HG03442 (cell line): Measurements from ENCODE around the gene ARID5B.
"Not testable (repeated sequence)": the region's sequence is repeated elsewhere in the genome, so short reads cannot be mapped to it uniquely, and the experiment has no call there.

Experiments
- ATAC-seq: cut with Tn5 transposase; IDR thresholded peaks from one replicate; pipeline ENCODE4 v1.9.1; 2021; ENCODE audit warnings: mild to moderate bottlenecking, moderate library complexity; ENCODE audit not compliant: unreplicated experiment

Gene ARID5B

DNA sequence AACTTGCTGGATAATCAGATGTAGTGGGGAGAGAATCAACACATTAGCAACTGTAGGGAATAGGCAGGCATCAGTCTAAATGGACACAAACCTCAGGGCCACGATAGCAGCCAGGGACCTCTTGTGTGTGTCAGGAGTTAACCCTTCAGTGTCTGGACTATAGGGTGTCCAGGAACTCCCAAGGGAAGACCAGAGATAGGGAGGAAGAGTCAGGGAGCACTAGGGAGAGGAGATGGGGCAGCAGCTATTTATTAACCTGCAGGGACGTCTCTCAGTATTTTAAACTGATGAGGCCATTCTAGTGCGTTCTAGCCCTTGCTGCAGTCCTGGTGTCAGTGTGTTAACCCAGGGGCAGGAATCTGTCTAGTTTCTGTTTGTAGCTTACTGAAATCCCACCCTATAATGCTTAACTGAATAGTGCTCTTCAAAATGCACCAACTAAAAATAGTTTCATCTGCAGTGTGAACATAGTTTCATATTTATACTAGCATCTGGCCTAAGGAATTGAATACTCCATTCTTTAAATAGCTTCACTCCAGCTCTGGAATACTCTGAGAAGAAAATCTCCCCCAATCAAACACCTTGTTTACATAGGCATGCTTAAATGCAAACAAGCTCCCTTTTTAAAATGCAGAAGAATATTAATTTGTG lies 62.7 kb downstream of the ARID5B start:
- ATAC-seq, result no peak

DNA sequence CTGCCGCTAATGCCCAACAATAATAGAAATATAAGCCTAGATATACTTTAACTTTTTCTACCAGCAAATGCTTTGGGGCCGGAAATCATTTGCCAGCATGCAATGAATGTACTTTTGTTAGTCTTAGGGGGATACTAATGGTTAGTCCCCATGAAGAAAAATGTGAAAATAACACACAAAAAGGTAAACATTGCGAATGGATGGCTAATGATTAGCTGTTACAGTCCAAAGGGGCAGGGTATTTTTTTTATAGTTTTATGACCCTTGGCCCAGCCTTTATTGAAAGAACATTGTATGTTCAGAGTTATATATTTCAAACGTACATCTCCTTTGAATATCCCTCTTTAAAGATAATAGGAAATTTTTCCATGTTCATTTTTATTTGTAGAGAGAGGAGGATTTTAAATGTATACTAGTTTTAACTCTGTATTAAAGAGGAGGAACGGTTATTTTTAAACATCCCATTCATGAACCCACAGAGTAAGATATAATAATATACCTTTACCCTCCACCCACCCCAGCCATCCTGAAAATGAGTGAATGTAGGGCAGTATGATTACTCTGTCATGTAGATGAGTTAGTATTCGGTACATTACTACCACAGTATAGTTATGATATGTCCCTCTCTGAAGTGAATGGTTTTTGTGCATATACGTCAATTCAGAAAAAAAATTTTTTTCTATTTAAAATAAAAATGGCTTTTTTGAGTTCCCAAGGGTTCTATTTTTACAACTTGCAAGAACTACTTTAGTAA lies 63.6 kb downstream of the ARID5B start:
- ATAC-seq, result no peak

DNA sequence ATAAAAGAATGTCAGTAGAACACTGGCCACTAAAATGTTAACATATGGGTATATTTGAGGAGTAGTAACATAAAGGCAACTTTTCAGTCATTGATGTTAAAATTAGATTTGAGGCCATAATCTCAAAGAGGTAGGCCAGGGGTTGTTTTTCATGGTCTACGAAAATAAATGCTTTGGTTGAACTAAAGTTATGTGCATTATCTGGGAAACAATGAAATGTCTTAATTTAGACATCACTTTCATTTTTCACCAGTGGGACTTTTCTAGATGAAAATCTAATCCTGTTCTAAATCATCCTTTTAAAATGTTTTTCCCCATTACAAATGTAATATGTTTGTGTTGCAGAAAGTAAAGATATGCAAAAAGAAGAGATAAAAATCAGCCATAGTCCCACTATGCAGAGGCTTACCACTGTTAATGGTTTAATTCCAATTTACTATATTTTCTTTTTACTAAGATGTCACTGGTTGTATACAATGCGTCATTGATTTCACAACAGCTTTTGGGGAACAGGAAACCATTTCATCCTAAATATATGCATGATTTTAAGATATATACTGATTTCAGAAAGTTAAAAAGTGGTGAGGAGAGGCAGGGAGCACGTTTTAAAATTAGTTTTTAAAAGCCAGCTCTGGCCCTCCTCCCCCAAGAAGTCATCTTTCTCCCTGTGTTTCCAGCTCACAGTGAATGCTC lies 64.3 kb downstream of the ARID5B start:
- no peak for ATAC-seq

DNA sequence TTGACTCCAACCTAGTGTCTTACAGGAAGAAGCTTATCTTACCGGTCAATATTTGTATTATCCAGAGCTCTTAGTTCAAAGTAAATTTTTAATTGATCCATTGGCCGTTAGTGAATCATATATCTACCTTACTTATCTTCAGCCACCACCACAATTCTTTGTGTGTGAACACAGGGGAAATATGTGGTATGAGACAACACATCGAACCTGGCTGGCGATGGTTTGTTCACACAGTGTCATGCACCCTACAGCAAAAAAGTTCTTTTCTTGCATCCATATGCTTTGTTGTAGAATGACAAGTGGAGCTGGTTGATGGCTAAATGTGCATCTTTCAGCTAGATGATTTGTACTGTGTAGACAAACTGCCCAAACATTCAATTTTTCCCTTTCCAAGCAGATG lies 65.8 kb downstream of the ARID5B start:
- ATAC-seq, result no peak

DNA sequence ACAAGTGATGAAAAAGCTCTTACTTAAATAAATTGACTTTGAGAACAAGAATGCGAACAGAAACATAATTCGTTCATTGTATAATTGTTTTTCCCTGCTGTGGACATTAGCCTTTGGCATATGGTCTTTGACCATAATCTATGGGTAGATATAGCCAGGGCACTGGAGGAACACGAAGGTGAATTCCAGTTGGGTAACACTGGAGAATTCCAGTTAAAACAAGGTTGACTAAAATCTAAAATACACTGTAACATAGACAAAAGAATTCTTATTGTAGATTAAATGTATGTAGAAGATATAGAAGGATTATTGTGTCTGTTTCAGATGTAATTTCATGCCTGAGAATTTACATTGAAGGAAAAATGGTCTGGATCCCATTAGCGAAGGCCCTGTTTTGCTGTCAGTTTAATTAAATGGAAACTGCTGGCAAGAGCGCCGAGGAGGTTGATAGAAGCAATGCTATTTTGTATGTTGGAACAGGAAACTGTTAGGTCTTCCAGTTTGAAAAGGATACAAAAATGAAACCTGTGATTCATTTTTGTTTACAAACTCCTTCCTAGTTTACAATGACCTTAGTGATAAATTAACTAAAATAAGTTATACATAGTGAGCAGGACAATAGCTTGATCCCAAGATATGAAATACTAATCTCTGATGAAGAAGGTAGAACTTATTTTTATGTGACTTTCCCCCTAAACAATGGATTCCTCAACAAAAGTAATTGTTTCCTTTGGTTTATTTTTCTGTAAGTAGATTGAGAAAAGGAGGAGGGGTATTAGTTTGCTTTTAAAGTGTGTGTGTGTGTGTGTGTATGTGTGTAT lies 68.9 kb downstream of the ARID5B start:
- no peak for ATAC-seq

DNA sequence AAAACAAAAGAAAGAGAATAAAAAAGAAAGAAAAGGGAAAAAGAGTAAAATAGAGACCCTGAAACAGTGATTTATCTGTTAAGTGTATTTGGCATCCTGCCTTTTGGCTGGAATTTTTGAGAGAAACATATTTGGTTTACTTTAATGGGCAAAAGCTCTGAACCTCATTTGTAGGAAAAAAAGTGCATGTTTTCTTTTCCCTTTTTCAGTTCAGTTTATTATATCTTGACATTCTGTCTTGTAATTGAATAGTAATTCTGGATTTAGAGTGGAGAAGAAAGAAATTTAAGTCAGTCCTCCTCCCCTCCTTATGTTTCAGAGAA lies 69.5 kb downstream of the ARID5B start:
- ATAC-seq, result no peak

DNA sequence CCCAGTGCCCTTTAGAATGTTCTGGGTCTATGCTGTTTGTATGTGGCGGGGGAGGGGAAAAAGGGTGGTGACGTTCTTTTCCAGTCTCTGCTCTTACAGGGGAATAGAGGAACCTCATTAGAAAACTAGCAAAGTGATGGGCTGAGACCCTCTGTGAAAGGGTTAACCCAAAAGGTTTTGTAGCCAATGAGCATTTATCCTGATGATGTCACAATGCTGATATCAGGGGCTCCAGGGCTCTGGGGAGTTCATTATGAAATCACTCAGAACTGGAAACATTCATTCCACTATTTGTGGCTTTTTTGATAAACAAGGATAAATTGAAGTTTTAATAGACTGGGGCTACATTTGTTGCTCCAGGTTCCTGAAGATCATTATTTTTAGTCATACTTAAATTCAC lies 71.7 kb downstream of the ARID5B start:
- no peak for ATAC-seq

DNA sequence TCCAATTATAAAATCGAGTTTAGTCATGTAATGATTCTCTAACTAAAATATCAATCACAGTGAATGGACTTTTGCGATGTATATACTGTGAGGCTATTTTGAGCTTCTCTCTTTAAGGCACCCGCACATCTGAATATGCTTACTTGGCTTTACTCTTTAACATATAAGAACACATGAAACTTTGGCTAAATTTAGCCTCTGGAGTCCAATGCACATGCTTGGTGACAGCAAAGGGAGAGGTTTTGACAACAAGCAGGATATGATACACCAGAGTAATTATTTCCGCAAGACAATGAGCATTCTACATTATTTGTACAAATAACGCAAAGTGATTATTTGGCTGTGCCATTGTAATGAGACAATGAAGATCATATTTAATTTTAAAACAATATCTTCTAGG lies 72.4 kb downstream of the ARID5B start:
- no peak for ATAC-seq

DNA sequence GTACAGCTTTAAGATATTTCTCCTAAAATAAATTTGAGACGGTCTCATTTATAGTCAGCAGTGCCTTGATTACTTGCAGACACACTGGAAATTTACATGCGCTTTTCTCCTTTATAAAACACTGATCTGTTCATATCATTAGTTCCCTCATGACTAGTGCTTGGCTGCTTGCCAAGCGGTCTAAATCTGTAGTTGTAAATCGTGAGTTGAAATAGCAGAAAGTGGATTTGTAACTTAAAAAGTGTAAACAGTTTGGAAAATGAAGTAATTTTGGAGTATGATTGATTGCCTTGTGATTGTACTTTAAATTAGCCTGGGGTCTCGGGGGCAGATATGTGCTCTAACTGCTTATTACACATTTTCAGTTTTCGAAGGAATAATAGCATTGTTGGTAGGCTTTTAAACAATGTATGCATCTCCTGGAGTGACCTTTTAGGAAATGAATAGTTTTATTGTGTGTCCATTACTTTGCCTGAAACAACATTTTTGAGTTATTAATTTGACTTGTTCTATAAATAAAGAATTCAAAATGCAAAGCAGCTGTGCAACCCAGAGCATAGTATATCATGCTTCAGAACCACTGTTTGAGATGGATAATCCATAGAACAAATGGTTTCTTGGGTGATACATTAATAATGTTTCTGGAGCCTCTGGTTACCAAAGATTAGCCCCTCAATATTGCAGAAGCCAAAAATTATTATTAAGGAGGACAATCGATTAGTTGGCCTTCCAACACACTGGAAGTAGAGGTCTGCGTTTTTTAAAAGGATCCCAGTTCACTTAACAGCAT lies 73.3 kb downstream of the ARID5B start:
- peak; percentile 24 for ATAC-seq

DNA sequence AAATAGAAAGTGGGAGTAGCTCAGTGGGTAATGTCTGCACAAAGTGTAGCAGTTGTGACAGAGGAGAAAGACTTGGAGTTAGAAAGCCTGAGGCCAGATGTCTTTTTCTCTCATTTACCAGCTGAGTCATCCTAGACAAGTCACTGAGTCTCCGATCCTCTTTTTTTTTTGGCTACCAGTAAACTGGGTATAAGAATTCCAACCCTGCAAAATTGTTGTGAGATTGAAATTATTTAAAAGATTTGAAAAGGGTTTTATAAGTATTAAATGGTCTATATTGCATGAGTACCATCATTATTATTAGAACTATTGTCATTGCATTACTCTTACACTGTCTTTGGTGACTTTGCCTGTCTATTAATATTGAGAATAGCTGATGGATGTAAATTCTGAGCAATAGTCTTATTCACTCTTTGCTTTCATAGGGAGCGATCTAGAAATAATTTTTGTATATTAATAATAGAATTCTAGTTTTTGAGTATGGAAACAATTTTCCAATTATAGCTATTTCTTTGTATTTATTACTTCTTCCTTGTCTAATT lies 74.0 kb downstream of the ARID5B start:
- peak; percentile 89 for ATAC-seq

DNA sequence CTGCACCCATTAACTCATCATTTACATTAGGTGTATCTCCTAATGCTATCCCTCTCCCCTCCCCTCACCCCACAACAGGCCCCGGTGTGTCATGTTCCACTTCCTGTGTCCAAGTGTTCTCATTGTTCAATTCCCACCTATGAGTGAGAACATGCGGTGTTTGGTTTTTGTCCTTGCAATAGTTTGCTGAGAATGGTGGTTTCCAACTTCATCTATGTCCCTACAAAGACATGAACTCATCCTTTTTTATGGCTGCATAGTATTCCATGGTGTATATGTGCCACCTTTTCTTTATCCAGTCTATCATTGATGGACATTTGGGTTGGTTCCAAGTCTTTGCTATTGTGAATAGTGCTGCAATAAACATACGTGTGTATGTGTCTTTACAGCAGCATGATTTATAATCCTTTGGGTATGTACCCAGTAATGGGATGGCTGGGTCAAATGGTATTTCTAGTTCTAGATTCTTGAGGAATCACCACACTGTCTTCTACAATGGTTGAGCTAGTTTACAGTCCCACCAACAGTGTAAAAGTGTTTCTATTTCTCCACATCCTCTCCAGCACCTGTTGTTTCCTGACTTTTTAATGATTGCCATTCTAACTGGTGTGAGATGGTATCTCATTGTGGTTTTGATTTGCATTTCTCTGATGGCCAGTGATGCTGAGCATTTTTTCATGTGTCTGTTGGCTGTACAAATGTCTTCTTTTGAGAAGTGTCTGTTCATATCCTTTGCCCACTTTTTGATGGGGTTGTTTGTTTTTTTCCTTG lies 75.6 kb downstream of the ARID5B start:
- not testable (repeated sequence) for ATAC-seq

DNA sequence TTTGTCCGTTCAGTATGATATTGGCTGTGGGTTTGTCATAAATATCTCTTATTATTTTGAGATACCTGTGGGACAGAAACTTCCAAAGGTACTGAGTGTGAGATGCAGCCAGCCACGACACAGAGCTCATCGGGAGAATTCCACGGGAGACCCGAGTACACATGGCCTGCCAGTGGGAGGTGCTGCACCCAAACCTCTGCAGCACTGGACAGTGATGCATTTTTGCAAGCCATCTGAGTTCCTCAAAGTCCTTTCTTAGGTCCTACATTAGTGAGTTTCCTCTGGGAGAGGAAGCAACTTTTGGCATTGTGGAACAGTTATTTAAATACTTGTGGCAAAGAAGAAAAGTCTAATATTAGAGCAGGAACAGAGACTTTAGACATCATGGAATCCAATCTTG lies 77.5 kb downstream of the ARID5B start:
- no peak for ATAC-seq

DNA sequence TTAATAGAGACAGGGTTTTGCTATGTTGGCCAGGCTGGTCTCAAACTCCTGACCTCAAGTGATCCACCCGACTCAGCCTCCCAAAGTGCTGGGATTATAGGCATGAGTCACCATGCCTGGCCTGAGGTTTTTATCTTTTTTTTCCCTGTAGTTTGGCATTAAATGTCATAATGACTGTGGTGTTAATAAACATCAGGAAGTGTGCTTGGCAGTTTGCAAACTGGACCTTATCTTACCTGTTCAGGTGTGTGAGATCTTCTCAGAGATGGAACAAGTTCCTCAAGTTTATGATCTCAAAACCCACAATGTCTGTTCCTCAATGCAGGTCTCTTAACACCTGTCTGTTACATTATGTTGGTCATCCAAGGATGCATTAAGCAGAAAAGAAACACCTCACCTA lies 80.0 kb downstream of the ARID5B start:
- ATAC-seq, result no peak

DNA sequence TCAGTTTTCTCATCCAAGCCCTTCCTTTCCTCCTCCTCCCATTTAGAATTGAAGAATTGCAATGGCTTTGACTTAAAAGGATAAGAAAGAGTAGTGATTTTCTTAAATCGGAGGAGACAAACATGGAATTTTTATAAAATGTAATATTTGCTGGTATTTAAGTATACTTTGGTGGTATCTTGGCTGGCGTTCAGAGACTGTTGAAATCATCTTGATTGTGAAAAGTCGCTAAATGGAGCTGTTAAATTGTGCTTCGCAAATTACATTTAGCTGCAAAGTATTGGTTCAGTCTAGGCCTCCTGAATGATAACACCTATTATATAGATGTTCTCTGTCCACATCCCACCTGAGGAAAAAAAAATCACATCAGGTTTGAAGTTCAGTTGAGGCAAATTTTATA lies 81.8 kb downstream of the ARID5B start:
- ATAC-seq, result no peak

DNA sequence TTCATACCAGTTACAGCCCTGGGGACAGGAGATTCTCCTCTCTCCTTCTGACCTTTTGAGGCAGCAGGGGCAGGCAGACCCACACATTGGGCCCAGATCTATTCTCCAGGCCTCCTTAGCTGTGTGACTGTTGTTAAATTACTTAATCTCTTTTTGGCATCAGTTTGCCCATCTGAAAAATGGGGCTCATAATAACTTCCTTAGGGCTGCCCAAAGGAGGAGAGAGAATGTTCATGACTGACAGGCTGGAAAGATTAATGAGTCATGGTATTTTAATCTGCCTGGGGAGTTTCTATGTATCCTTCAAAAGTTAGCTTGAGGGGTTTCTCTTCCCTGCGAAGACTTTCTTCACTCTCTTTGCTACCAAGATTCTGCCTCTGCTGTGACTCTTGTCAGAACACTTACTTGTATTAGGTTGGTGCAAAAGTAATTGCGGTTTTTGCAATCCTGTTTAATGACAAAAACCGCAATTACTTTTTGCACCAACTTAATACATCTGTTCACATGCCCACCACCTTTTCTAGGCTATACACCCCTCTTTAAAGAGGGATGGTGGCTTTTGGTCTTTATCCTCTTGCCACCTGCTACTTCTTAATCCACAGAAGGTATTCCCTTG lies 83.4 kb downstream of the ARID5B start:
- ATAC-seq, result no peak

DNA sequence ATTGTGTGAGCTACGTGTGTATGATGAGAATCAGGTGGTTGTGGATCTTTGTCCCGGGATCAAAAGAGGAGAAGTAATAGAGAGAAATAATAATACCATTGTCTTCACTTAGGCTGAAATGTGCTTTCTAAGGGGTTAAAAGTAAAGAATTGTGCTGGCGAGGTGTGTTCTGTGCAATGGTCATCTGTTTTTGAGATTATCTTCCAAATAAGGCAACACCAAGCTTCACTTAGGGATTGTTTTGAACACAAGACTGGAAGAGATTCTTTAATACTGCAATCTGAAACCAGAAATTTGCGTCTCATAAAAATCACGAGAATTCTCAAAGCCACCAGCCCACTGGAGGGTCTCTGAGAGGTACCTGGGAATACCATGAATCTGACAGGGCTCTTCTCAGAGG lies 84.2 kb downstream of the ARID5B start:
- ATAC-seq, result no peak

DNA sequence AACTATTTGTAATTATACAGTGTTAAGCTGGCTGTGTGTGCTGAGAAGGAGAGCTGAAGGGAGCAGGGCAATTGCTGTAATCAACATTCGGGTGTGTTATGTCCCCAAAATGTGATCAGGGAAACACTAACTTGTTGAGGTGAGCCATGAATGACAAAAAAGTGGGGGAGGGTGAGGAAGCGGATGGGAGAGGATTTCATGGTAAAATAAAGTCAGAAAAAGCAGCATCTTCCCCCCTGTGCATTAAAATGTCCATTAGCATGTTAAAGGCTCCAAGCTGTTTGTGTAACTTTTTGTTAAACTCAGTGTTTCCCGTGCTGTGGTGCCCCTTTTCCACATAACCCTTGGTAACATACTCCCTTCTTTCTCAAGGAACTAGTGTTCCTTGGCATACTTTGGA lies 84.9 kb downstream of the ARID5B start:
- no peak for ATAC-seq

DNA sequence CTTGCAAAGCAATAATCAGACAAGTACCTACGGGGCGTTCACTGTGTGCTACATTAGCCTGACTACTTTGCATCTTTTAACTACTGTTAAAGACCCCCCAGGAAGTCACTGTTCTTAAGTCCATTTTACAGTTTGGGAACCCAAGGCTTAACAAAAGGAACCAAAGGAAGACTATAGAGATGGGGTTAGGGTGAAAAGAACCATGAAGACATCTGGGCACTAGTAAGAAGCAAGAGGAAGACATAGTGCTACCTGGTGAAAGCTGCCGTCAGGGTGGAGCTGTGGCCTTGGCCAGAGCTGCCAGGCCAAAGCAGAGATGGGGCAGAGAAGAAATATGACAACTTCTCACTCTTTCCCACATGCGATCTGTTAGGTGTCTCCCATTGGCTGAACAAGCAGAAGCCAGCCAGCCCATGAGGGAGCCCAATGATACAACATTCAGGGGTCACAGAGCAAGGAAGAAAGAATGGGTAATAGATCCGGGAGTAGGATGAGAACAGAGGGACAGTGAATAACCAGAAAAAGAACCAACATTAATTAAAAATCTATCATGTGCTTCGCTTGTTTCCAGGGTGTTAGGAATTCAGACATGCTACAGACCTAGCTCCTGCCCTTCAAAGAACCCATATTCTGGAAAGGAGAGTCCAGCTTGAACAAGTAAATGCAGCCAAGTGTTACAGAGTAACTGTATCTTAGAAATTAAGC lies 85.4 kb downstream of the ARID5B start:
- no peak for ATAC-seq

DNA sequence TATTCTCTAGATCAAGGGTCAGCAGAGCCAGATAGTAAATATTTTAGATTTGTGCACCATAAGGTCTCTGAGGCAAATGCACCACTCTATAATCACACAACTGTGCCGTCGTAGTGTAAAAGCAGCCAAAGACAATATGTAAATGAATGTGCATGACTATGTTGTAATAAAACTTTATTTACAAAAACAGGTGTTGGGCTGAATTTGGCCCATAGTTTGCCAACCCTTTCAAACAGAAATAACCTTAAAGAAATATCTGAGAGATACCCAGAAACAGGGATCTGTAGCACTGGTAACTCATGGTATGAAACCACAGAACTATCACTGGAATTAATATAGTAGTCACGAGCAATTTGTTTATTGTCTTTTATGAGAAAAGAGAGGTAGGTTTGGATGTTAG lies 86.0 kb downstream of the ARID5B start:
- ATAC-seq, result peak; percentile 19
